HCT116 (cell line): ENCODE results near the gene DENND1A. TPM values are rescaled to one million over a fixed set of nuclear protein-coding genes. Genes with fewer than 3 reads are reported as not detected.

Experiments
- ATAC-seq: fragments of 200-7000 bp; cut with Tn5 transposase; 2 replicates; pipeline ENCODE4 v1.9.1; 2020; ENCODE audit warnings: mild to moderate bottlenecking, moderate library complexity
- BruUV-seq: library from RNA; stranded (reverse); fragments of 400-500 nt; replicated peaks from 2 replicates; lab custom pipeline; 2021; lab: Mats Ljungman, UMichigan
- CTCF ChIA-PET: fragments of 300-600 bp; sonication (Branson Sonifier 250); formaldehyde crosslinking; loops from one replicate; lab custom pipeline; 2021; ENCODE audit warnings: antibody characterized with exemption; lab: Charles Lee
- POLR2A ChIA-PET: fragments of 300-600, 350-600 bp; sonication (Branson Sonifier 250); formaldehyde crosslinking; loops from one replicate; lab custom pipeline; 2021; ENCODE audit warnings: antibody characterized with exemption; lab: Charles Lee
- RAD21 ChIA-PET, 2 experiments: fragments of 300-600 bp; sonication (Branson Sonifier 250); formaldehyde crosslinking; loops; one replicate each; lab custom pipeline; 2023; ENCODE audit warnings: low total read pairs in 2 of 2; ENCODE audit not compliant: uncharacterized antibody in 2 of 2, unreplicated experiment in 2 of 2, low non-redundant PET in 1 of 2; lab: Charles Lee
- DNase-seq: peaks from one replicate; pipeline ENCODE4 v3.0.0-alpha.2; 2010; ENCODE audit warnings: low read depth, low spot score
- H2AFZ ChIP-seq: fragments of 200-600 bp; shearing (Covaris generic), sonication (generic); 2 replicates; pipeline ENCODE4 v1.6.1; 2017; ENCODE audit warnings: low read depth, mixed run types, mixed read lengths, antibody characterized with exemption, low read length; ENCODE audit not compliant: poor library complexity, severe bottlenecking
- H3K27ac ChIP-seq: 2 replicates; pipeline ENCODE4 v1.5.1; 2012; ENCODE audit warnings: low read depth, low read length
- H3K27me3 ChIP-seq: fragments of 200-600 bp; sonication (generic); 2 replicates; pipeline ENCODE4 v1.6.1; 2016; ENCODE audit warnings: mixed run types, low read length, mixed read lengths; ENCODE audit not compliant: insufficient read depth
- H3K36me3 ChIP-seq, 2 experiments: fragments of 200-500 bp in 1 of 2; fragments of 200-600 bp in 1 of 2; sonication (Bioruptor generic) in 1 of 2; sonication (generic) in 1 of 2; 2 replicates each; pipeline versions ENCODE4 v1.5.1 to v1.6.1; 2014 to 2016; ENCODE audit warnings: low read length in 2 of 2, inconsistent platforms in 1 of 2, mixed read lengths in 1 of 2, mixed run types in 1 of 2; ENCODE audit not compliant: insufficient read depth in 2 of 2, control insufficient read depth in 1 of 2
- H3K4me1 ChIP-seq, 2 experiments: fragments of 200-600 bp in 1 of 2; sonication (generic) in 1 of 2; 2 replicates each; pipeline versions ENCODE4 v1.5.1 to v1.6.1; 2012 to 2017; ENCODE audit warnings: low read length in 2 of 2, inconsistent platforms in 1 of 2, mild to moderate bottlenecking in 1 of 2, mixed read lengths in 1 of 2, mixed run types in 1 of 2, moderate library complexity in 1 of 2; ENCODE audit not compliant: insufficient read depth in 2 of 2, control insufficient read depth in 1 of 2
- H3K4me2 ChIP-seq: fragments of 200-600 bp; sonication (generic); 2 replicates; pipeline ENCODE4 v1.6.1; 2017; ENCODE audit warnings: mixed run types, low read length, mixed read lengths
- H3K4me3 ChIP-seq, 2 experiments: fragments of 200-600 bp in 1 of 2; sonication (generic) in 1 of 2; replicated peaks in 1 of 2; 2 replicates each; pipeline ENCODE4 v1.5.1; 2011 to 2016; ENCODE audit warnings: low read length in 2 of 2, control low read depth in 1 of 2, low read depth in 1 of 2, mild to moderate bottlenecking in 1 of 2, mixed read lengths in 1 of 2, mixed run types in 1 of 2
- H3K79me2 ChIP-seq: fragments of 200-600 bp; sonication (generic); 2 replicates; pipeline ENCODE4 v1.6.1; 2017; ENCODE audit warnings: mild to moderate bottlenecking, mixed run types, low read length, moderate library complexity, mixed read lengths; ENCODE audit not compliant: insufficient read depth
- H3K9ac ChIP-seq: fragments of 200-600 bp; sonication (generic); 2 replicates; pipeline ENCODE4 v1.6.1; 2016; ENCODE audit warnings: low read length, mixed read lengths
- H3K9me2 ChIP-seq: fragments of 200-600 bp; sonication (generic), shearing (Covaris generic); 2 replicates; pipeline ENCODE4 v1.6.1; 2017; ENCODE audit warnings: mixed run types, mild to moderate bottlenecking, moderate library complexity; ENCODE audit not compliant: insufficient read depth
- H3K9me3 ChIP-seq, 2 experiments: fragments of 200-500 bp in 1 of 2; fragments of 200-600 bp in 1 of 2; sonication (Bioruptor generic) in 1 of 2; sonication (generic) in 1 of 2; 2 replicates each; pipeline ENCODE4 v1.6.1; 2014 to 2017; ENCODE audit warnings: low read length in 2 of 2, mixed read lengths in 2 of 2, inconsistent platforms in 1 of 2, low read depth in 1 of 2, mild to moderate bottlenecking in 1 of 2, mixed run types in 1 of 2, moderate library complexity in 1 of 2; ENCODE audit not compliant: control insufficient read depth in 1 of 2, insufficient read depth in 1 of 2
- H4K20me1 ChIP-seq: fragments of 200-600 bp; sonication (generic), shearing (Covaris generic); 2 replicates; pipeline ENCODE4 v1.6.1; 2017; ENCODE audit warnings: mixed run types, mild to moderate bottlenecking, moderate library complexity; ENCODE audit not compliant: insufficient read depth
- CTCF ChIP-seq, 3 experiments: fragments of 200-600 bp in 1 of 3; sonication (generic) in 1 of 3; IDR thresholded peaks in 2 of 3; conservative IDR thresholded peaks in 1 of 3; 2 replicates each; pipeline ENCODE4 v1.5.1; 2012 to 2017; ENCODE audit warnings: low read depth in 2 of 3, low read length in 2 of 3, antibody characterized with exemption in 1 of 3, borderline replicate concordance in 1 of 3, control low read depth in 1 of 3, mild to moderate bottlenecking in 1 of 3, mixed read lengths in 1 of 3, mixed run types in 1 of 3, moderate library complexity in 1 of 3; ENCODE audit not compliant: insufficient read depth in 1 of 3
- EGR1 ChIP-seq: IDR thresholded peaks from 2 replicates; pipeline ENCODE4 v1.6.1; 2012; ENCODE audit warnings: low read depth
- EZH2 ChIP-seq: fragments of 200-600 bp; sonication (generic); IDR thresholded peaks from 2 replicates; pipeline ENCODE4 v1.6.1; 2017; ENCODE audit warnings: antibody characterized with exemption, mixed run types
- EZH2phosphoT487 ChIP-seq: fragments of 200-600 bp; IDR thresholded peaks from 2 replicates; pipeline ENCODE4 v1.6.1; 2018; ENCODE audit warnings: antibody characterized with exemption, borderline replicate concordance
- JUND ChIP-seq: IDR thresholded peaks from 2 replicates; pipeline ENCODE4 v1.6.1; 2012
- MAX ChIP-seq: IDR thresholded peaks from 2 replicates; pipeline ENCODE4 v1.6.1; 2012
- SIN3A ChIP-seq: IDR thresholded peaks from 2 replicates; pipeline ENCODE4 v1.6.1; 2012; ENCODE audit warnings: low read depth
- YY1 ChIP-seq: IDR thresholded peaks from 2 replicates; pipeline ENCODE4 v1.6.1; 2011; ENCODE audit warnings: low read length, low read depth, moderate library complexity, mild to moderate bottlenecking; ENCODE audit not compliant: insufficient replicate concordance; ENCODE audit errors: extremely low read depth
- ZBTB33 ChIP-seq: IDR thresholded peaks from 2 replicates; pipeline ENCODE4 v1.6.1; 2011; ENCODE audit warnings: mild to moderate bottlenecking, low read length, moderate library complexity; ENCODE audit not compliant: insufficient replicate concordance; ENCODE audit errors: extremely low read depth
- ZFX ChIP-seq: fragments of 450-650 bp; IDR thresholded peaks from 2 replicates; pipeline ENCODE4 v1.6.1; 2017
- intact Hi-C: fragments of 100-400 bp; cut with micrococcal nuclease; formaldehyde crosslinking; loops from 2 replicates; pipeline ENCODE4 v1.10.0; 2022
- total RNA-seq: library from RNA; stranded (reverse); gene quantifications from one replicate; pipeline ENCODE4 v1.2.1, GENCODE V29; 2021; ENCODE audit not compliant: unreplicated experiment

DENND1A gene
- total RNA-seq, 1 experiment from 2014 or later: 33.0 TPM

GRCh38 chr9:123471843-123472570 lies 457.9 kb downstream of the DENND1A start (continued):
- no peak for TF ChIP-seq ZBTB33
- no peak for TF ChIP-seq EZH2
- no peak for TF ChIP-seq MAX
- no peak for TF ChIP-seq CTCF (IDR thresholded peaks at IDR 0.05 in 2 of 3, conservative IDR thresholded peaks at IDR 0.05 in 1 of 3; ENCODE audit: borderline replicate concordance in 1 of 3, insufficient read depth in 1 of 3, low read depth in 2 of 3, low read length in 2 of 3)
- TF ChIP-seq YY1: no peak

GRCh38 chr9:123470991-123471770 lies 458.7 kb downstream of the DENND1A start:
- ATAC-seq (no peak), DNase-seq (no peak)
- Histone ChIP-seq H3K36me3 (no peaks in the 10 kb centered on the region), H3K79me2 (no peaks in the 10 kb centered on the region), H3K4me1 (no peaks in the 10 kb centered on the region), H3K27ac (no peak overlapping the region), H4K20me1 (no peaks in the 10 kb centered on the region), H2AFZ (no peak overlapping the region), H3K9me3 (no peaks in the 10 kb centered on the region), H3K4me2 (no peak overlapping the region), H3K9ac (no peak overlapping the region), H3K4me3 (no peak overlapping the region), H3K27me3 (no peaks in the 10 kb centered on the region), H3K9me2 (no peaks in the 10 kb centered on the region)
- CTCF ChIA-PET: no interaction called here
- BruUV-seq: no TSS peak
- RAD21 ChIA-PET: no interaction called here
- intact Hi-C loops: no loop called here
- POLR2A ChIA-PET: no interaction called here
- no peak for TF ChIP-seq ZFX
- TF ChIP-seq EGR1: no peak
- no peak for TF ChIP-seq CTCF (IDR thresholded peaks at IDR 0.05 in 2 of 3, conservative IDR thresholded peaks at IDR 0.05 in 1 of 3; ENCODE audit: borderline replicate concordance in 1 of 3, insufficient read depth in 1 of 3, low read depth in 2 of 3, low read length in 2 of 3)
- no peak for TF ChIP-seq JUND
- no peak for TF ChIP-seq ZBTB33
- TF ChIP-seq SIN3A: no peak
- no peak for TF ChIP-seq EZH2phosphoT487
